Activated gamma-delta T cell treated with anti-CD3 and anti-CD28 coated beads, Interleukin-2, amount 50 U/mL, for 16 hours (primary cell): ENCODE data around the gene MATCAP1.

Experiments used
- DNase-seq: peaks from one replicate; pipeline ENCODE4 v3.0.0-alpha.2; 2020; ENCODE audit warnings: low read depth

Gene MATCAP1

DNA sequence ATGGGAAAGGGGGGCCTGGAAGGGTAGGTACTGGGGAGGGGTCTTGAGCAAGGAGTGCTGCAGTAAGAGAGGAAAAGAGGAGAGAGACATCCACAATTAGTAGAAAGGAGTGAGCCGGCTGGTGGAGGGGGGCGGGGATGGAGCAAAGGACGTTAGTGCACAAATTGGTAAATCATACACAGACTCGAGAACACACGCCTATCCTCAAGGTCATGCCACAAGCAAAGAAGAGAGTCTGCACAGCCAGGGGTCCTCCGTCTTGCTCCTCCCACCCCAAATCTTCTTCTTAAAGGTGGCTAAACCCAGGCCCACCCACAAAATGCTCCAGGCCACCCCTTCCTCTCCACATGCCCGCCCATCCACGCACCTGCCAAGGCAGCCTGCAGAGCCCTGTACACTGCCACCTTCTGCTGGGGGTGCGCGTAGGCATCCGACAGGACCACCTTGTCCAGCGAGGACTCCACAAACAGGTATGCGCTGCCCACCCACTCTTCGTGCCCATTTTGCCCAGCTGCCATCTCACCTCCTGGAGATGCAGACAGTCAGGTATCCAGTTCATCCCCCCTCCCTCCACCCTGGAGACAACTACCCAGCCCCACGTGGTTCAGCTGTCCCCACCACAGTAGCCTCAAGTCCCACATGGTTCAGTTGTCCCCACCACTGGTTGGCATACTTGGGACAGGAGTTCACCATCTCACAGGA lies 27.5 kb downstream of the MATCAP1 start:
- DNase-seq = no peak

DNA sequence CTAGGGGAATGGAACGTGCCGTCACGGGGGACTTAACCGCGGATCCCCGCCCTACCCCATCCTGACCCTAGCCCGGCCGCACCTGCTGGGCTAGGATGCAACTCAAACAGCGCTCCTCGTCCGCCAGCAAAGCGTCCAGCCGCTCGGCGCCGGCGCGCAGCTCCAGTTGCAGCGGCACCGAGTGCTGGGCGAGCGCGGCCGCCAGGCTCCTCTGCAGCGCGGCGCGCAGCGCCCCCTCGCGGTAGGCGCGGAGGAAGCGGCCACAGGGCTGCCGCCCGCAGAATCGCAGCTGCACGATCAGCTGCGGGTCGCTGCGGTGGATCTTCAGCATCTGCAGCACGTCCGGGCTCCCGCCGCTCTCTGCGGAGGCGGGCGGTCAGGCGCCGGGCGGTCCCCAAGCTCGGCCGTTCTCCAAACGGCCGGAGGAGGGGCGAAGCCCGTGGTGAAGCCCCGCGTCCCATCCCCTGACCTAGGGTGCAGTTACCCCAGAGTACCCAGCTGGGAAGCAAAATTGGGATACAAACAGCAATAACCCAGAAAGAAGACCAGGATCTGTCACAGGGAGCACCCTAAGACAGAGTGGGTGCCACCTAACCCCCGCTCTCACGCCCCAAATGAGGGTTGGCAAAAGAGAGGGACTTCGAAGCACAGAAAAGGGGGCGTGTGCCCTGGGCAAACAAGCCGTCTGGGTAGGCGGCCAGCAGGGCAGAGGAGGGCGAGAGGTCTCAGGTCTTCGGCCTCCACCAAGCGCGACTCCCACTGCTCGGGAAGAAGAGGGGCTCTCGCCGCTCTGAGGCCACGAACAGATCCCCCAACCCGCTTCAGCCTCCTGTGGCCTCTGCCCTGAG lies 28.2 kb downstream of the MATCAP1 start:
- peak; percentile 69 for DNase-seq

DNA sequence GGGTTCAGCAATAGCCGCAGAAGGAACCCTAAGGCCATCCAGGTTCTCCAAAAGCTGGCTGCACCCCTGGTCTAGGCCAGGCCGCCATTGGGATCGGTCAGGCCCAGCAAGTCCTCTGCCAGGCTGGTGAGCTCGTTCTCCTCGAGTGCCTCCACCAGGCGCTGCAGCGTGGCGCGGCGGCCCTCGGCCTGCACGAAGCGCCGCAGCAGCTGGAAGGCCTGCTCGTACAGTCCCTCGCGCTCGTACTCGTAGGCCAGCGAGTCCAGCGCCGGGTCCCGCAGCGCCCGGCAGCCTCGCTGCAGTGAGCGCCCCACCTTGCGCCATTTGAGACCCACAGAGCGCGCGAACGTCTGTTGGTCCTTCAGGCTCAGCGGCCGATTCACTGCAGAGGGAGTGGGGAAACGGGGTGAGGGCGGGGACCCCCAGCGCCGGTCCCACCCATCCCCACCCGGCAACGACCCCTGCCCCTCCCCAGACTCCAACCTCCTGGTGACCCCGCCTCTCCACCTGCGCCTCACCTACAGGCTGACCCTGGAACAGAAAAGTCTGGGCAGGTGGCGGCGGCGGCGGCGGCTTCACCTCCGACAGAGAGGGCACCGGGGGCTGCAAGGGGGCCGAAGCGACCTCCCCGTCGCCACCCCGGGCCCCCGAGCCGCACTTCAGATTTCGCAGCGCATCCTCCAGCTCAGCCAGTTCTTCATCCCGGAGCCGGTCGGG lies 29.0 kb downstream of the MATCAP1 start:
- DNase-seq = no peak

DNA sequence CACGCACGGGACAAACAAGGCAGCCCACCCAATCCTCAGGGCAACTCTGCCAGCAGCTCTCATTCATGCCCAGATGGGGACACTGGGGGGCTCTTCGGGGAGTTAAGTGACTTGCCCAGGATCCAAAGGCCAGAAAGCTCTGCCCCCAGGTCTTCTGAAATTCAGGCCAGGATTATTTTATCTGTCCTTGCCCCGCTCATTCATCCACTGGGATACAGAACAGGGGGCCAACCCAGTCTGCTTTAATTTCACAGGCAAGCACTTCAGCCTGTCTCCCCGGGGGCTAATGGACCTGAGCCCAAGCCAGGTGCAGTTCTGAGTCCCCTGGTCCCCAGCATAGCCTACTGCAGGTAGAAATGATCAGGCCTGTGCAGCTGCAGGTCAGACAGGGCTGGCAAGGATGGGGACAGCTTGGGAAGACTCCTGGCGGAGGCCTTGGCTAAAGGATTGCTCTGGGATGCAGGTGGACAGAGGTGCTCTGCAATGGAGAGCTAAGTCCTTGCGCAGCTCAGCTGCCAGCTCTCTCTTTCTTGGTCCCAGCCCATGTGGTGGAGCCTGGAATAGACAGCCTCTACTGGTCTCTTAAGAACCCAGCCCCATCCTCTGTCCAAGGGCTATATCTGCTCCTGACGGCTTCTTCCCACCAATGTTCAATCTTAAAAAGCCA lies 32.2 kb downstream of the MATCAP1 start:
- no peak for DNase-seq

DNA sequence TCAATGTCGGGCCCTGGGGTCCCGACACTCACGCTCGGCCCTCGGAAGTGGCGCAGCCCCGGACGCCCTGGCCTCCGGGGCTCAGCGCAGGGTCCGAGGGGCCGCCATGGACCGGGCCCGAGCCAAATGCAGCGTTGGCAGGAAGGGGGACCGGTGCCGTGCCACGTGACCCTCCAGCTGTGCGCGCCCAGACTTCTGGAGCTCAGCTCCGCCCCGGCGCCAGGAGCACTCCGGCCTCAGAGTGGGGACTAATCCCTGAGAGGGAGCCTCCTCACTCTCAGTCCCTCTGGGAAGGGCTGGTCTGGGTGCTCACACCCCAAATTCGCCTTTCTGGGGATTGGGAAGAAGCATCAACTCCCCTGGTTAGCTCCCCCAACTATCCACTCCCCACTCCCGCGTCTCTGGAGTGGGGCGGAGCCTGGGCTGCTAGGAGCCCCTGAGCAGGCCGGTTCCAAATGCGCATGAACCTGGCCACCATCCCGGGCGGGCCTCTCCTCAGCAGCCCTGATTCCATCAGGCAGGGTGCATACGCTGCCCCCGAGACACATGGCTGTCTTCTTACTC lies 32.8 kb downstream of the MATCAP1 start, which contains the start of gene B3GNT9:
Gene B3GNT9 (minus strand): TSS at position 166 of the 564 bp plus-strand sequence. CDS start 513 bp downstream, outside the sequence.
- DNase-seq = no peak

DNA sequence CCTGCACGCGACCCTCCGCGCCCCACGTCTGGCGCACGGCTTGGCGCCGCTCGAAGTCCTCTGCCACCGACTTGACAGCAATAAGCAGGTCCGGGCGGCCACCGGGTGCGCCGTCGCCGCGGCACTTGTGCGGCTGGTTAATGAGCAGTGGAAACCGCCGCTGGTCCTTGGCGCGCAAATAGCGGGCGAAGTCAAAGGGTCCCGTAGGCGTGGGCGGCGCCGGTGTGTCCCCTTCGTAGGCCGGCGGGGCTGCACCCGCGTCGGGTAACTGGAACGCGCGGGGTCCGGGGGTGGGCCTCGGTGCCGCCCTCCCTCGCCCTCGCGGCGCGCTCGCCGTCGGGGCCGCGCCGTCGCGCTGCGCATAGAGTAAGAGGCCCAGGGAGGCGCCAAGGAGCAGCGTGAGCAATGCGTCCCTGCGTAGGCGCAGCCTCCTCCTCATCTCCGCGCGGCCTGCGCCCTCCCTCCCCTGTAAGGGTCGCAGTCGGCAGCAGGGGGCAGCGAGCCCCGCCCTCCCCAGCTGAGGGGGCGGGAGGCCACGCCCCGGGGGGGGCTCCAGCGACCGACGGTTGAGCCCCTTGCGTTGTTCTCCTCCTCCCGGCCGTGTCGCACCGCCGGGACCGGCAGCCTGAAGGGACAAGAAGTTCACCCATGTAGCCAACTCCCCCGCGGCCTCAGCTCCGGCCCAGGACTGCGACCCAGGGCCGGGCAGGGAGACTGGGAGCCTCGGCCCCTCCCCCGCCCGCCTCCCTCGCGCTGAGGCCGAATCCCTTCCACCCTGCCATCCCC lies 33.5 kb downstream of the MATCAP1 start:
- DNase-seq = no peak

DNA sequence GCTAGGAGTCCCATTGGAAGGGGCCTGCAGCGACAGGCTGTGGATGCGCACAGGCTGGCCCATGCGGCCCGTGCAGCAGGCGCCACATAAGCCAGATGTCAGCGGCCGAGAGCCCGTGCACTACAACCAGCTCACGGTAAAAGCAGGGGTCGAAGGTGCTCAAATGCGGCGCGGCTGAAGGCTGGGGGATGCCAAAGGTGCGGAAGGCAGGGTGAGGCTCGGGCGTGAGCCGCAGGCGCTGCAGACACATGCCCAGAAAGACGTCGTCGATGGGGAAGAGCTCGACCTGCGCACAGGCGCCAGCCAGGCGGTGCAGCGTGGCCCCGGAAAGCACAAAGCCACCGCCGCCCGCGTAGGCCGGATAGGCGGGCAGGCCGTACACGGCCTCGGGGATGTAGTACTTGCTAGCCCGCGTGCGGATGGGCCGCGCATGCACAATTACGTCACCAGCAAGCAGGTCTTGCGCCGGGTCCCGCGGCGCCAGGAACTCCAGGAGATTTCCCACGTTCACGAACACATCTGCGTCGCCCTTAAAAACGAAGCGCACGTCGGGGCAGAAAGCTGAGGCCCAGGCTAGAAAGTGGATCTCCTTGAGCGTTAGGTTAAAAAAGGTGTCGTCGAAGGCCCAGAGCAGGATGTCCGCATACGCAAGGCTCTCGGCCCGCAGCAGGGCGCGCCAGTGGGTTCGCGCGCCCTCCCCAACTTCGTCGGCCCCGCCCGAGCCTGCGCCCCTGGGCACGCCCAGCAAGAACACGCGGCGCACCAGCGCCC lies 34.3 kb downstream of the MATCAP1 start:
- no peak for DNase-seq

DNA sequence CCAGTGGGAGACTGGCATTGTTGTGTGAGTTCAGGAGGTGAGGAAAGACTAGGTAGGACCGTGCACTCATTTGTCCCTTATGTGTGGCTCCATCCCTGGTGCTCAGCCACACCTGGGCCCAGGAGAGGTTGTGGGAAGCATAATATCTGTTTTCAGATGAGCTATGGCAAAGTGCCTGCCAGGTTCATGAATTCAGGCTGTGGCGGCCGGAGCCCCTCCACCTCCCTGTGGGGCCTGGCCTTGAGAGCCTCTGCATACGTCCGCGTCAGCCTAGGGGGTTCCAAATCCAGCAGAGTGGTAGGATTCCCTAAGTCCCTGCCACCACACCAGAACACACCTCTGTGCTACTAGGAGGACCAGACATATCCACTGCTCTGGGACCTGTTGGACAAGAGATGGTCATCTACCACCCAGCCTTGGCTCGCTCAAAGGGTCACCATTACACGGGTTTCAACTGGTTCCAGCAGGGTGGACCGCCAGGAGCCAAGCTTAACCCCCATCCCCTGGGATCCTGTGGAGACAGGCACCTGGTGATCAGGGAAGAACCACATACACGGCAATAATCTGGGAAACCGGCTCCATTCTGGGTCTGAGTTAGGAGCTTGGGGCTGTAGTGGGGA lies 35.0 kb downstream of the MATCAP1 start:
- no peak for DNase-seq

DNA sequence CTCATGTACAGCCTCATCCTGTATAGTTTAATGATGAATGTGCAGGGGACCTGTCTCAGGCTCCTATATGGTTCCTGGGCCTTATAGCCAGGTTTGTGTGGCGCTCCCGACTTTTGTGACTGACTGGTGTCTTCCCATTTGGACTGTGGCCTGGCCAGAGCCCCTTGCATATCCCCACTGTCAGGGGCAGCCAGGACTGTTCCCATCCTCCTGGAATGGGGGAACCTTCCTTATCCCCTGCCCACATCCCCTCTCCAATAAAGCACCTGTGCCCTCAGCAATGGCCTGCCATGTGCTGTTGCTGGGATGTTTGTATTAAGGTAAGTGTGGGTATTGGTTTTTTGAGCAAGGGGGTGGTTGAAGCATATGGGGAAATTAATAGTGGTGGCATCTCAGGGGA lies 35.5 kb downstream of the MATCAP1 start:
- no peak for DNase-seq

DNA sequence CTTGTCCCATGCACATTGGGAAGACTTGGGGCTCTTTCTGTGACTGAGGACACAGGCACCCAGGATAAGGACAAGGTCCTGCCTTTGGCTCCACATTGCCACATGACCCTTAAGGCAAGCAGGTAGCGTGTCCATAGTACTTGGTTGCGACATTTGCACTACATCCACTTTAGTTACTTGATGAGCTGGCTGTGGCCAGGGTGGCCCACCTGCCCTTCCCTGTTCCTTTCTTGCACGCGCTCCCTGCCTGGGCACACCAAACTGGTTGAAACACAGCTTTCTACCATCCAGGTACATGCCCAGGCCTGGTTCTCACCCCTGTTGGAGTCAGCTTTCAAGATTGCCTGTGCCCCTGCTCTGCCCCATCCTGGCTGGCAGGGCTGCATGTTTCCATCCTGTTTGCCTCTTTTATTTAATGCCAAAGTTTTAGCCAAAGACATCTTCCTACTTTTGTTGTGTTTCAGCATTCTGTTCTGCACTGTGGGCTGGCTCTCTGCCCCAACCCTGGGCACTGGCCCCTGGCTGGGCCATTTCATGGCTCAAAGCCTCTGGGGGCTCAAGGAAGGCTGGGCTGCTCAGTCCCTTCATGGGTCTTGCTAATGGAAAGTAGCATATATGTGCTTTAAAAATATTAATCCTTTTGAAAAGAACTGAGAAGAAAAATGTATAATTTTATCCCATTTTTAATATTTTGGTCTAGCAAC lies 36.2 kb downstream of the MATCAP1 start:
- no peak for DNase-seq

DNA sequence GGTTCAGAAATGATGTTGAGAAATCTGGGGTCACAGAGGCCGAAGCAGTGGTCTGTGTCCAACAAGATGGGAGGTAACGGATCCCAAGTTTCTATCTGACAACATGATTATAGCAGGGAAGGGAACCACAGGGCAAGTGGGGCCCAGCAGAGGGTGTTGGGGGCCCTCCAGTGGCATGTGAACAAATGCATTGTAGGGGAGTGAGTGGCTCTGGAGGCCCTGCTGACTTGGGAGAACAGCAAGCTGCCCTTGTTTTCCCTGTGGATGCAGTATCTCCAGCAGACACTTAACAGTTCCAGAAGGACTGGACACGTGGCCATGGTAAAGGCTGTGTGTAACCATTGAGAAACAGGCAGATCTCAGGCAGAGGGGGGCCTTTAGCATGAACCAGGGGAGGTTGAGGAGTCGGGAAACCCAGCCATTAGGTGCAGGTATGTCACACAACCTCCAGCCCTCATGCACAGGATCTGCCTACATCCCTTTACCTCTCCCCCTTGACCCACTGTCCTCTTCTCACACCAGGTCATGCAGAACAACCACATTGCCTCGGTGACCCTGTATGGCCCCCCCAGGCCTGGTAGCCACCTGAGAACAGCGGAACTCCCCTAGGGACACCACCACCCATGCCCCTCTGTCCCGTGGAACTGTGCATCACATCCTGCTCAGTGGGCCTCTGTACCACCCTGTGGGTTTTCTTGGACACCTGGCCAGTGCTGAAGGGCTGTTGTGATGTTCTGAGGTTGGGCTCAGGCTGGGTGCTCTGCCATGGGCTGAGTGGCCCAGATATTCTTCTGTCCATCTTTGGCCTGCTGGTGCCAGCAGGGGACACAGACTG lies 37.0 kb downstream of the MATCAP1 start:
- no peak for DNase-seq

DNA sequence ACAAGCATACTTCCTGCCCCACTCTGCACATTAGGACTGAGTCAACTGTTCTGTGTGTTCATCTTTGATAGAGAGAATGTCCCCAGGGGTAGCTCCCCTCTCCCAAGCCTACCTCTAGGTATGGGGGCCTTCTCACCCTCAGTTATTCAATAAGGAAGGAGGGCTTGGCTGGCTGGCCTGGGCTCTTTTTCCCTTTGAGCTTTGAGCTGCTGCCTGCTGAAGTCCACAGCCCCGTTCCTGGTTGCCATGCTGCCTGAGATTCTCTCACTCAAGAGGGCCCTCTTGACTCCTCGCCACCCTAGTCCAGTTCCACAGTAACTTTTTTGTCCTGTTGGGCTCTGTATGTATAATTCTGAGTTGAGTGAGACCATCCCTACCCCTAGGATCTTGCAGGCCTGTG lies 38.0 kb downstream of the MATCAP1 start:
- no peak for DNase-seq

DNA sequence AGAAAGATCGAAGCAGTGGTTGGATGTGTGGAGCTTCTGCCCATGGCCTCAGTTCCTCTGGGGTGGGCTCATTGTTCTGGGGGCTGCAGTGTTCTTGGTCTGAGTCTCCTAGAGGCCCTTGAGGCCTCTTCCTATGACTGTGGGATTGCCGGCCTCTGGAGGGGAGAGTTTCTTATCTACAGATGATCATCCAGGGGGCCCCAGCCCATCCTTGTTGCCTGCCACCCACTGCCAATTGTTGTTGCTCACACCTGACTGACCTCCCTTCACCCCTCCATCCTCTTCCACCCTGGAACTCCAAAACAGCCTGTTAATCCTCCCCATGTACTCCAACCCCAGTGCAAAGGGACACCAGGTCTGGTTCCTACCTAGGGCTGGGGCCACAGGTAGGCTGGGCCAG lies 38.8 kb downstream of the MATCAP1 start:
- DNase-seq = no peak

DNA sequence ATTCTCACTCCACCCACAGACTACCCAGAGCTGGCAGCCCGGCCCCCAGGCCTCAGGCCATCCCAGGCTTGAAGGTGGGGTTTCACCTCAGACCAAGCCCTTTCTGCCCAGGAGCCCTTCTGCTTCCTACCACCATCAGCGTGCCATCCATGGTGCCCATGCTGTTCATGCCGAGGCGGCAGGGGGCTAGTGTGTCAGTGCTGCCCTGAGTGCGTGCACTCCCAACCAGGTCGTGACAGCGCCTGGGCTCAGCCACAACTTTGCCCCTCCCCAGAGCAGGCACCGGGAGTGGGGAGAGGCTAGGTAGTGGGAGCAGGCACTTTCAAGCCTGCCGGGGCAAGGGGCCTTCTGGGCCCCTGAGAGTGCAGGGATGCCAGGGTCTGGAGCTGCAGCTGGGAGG lies 41.4 kb downstream of the MATCAP1 start:
- no peak for DNase-seq

DNA sequence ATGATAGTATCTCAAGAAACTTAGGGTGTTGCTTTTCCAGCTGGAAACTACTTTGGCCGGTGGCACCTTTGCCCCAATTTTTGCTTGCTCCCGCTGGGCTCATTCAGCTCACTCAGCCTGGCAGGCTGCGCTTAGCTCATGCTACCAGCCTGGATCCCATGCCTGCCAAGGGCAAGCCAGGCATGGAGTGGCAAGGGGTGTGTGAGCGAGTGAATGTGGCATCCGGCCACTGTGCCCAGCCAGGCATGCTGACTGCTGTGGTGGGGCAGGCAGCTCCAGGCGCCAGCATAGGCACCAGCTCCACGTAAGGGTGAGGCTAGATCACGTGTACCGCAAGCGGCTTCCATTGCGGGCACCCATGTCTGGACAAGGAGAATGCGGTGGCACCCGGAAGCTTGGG lies 42.4 kb downstream of the MATCAP1 start:
- no peak for DNase-seq

DNA sequence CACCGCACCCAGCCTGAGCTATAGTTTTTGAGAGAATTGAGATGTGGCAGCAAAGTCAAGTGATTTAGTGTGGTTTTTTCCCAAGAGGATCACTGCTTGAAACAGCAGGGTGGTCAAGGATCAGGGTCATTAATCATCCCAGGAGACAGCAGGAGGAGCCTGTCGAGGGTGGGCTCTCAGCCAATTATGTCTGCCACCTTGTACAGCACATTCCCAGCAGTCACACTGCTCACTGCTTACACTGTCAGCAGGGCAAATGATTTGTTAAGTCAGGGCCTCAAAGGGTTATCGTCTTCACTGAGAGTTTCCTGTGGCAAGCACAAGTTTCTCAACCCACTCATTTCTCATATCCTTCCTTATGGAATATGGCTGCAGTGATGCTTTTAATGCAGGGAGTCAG lies 46.2 kb downstream of the MATCAP1 start:
- DNase-seq = no peak

DNA sequence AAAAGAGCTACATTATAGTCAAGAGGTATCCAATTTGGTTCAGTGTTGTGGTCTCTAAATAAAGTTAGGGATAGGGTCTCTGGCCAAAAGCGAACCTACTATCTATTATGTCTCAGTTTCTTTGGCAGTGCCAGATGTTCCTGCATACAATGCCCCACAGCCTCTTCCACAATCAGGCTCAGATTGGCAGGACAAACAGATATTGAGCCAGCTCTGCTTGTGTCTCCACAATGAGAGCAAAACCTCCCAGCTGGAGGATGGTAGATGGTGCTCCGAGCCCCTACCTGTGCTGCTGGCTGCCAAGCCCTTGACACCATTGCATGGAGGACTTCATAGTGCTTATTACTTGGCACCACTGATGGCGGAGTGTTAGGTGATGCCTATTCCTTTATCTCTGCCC lies 54.3 kb downstream of the MATCAP1 start:
- no peak for DNase-seq

DNA sequence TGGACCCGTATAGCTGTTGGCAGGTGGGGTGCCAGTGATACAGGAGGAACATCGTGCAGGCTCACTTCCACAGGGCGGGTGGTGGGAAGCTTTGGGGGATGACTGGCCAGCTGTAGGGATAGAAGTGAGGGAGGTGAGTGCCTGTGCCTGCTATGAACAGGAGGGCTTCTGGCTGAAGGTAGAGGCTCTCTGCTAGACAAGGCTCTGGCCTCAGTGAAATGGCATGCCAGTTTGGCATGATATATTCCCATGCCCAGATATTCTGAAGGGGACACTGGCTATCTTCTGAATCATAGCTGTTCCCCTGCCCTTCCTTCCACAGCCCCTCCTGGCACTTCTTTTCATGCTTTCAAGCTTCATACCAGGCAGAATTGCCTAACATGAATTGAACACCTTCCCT lies 54.9 kb downstream of the MATCAP1 start:
- DNase-seq = no peak
